ENCODE data around the gene NCOR1. TPM values are rescaled to one million over a fixed set of nuclear protein-coding genes. Genes with fewer than 3 reads are reported as not detected.

Gene NCOR1
- total and polyA plus RNA-seq, 2 of the 13 experiments (the other 11 are each of a cell fraction or from before 2014, with no cell fraction given) = 57.0 to 71.7 TPM

GRCh38 chr17:16013943-16014407, 201.4 kb downstream of the NCOR1 start (continued):
- TF ChIP-seq ZBTB40 (IDR thresholded peaks at IDR 0.05) (no peak), ZBTB40 (CRISPR knock-in tag; IDR thresholded peaks at IDR 0.05) (no peak), AKNA (CRISPR knock-in tag; IDR thresholded peaks at IDR 0.05; ENCODE audit: borderline replicate concordance) (no peak), ZNF20 (CRISPR knock-in tag; IDR thresholded peaks at IDR 0.05) (no peak), ZFP90 (CRISPR knock-in tag; IDR thresholded peaks at IDR 0.05; ENCODE audit: borderline replicate concordance) (no peak), GATAD1 (CRISPR knock-in tag; IDR thresholded peaks at IDR 0.05) (no peak), ZNF142 (CRISPR knock-in tag; IDR thresholded peaks at IDR 0.05) (no peak)
